K562 (cell line): ENCODE results near the gene STK36. TPM values are rescaled to one million over a fixed set of nuclear protein-coding genes. Genes with fewer than 3 reads are reported as not detected.

Experiments used
- BCL6 ChIP-seq: fragments of 250-450 bp; sonication (Bioruptor Pico); IDR thresholded peaks from 2 replicates; pipeline ENCODE4 v1.4.0; 2020
- ETV6 ChIP-seq, 3 experiments: fragments of 150-350 bp in 1 of 3; sonication (generic) in 1 of 3; formaldehyde crosslinking in 1 of 3; IDR thresholded peaks; 2 replicates each; pipeline versions ENCODE4 v1.6.1 to v1.8.0; 2014 to 2022; ENCODE audit warnings: borderline replicate concordance in 2 of 3, low read depth in 2 of 3, antibody characterized with exemption in 1 of 3, low read length in 1 of 3, mild to moderate bottlenecking in 1 of 3, missing genetic modification reagents in 1 of 3
- GATAD2B ChIP-seq: fragments of 450-650 bp; IDR thresholded peaks from 2 replicates; pipeline ENCODE4 v1.6.1; 2017; ENCODE audit warnings: mild to moderate bottlenecking, borderline replicate concordance
- JUND ChIP-seq, 2 experiments: IDR thresholded peaks; 2 replicates in 1 of 2; 3 replicates in 1 of 2; pipeline ENCODE4 v1.6.1; 2011; ENCODE audit warnings: borderline replicate concordance in 2 of 2, low read depth in 2 of 2, low read length in 2 of 2, improper control_type of control experiment in 1 of 2, missing biosample characterization in 1 of 2, missing genetic modification characterization in 1 of 2, missing genetic modification reagents in 1 of 2
- MAFF ChIP-seq: IDR thresholded peaks from 2 replicates; pipeline ENCODE4 v1.6.1; 2012; ENCODE audit warnings: low read length, improper control_type of control experiment
- MEIS2 ChIP-seq: fragments of 450-650 bp; IDR thresholded peaks from 2 replicates; pipeline ENCODE4 v1.6.1; 2014; ENCODE audit warnings: mild to moderate bottlenecking; ENCODE audit not compliant: partially characterized antibody
- PHF20 ChIP-seq: fragments of 450-650 bp; IDR thresholded peaks from 2 replicates; pipeline ENCODE4 v1.6.1; 2018; ENCODE audit not compliant: partially characterized antibody
- POLR2B ChIP-seq: fragments of 450-650 bp; IDR thresholded peaks from 2 replicates; pipeline ENCODE4 v1.6.1; 2018; ENCODE audit warnings: low read depth; ENCODE audit not compliant: partially characterized antibody
- RBM39 ChIP-seq: fragments of 200-400 bp; formaldehyde crosslinking; optimal IDR thresholded peaks from 2 replicates; pipeline ENCODE3; 2018; ENCODE audit warnings: low read depth, low read length
- SNIP1 ChIP-seq: fragments of 450-650 bp; IDR thresholded peaks from 2 replicates; pipeline ENCODE4 v1.7.1; 2017; ENCODE audit warnings: low read depth, mild to moderate bottlenecking
- TFAM ChIP-seq: fragments of 250-450 bp; sonication (Bioruptor Pico); conservative IDR thresholded peaks from 2 replicates; pipeline ENCODE4 v1.5.0; 2021; ENCODE audit warnings: mild to moderate bottlenecking, moderate library complexity
- ZBED1 ChIP-seq: IDR thresholded peaks from 2 replicates; pipeline ENCODE4 v1.6.1; 2014
- ZNF23 ChIP-seq: fragments of 250-450 bp; sonication (Bioruptor Pico); IDR thresholded peaks from 2 replicates; pipeline ENCODE4 v1.4.0; 2020; ENCODE audit warnings: mild to moderate bottlenecking
- ZNF282 ChIP-seq: sonication (generic); formaldehyde crosslinking; IDR thresholded peaks from 2 replicates; pipeline ENCODE4 v1.8.1; 2023; ENCODE audit warnings: missing genetic modification reagents
- polyA plus RNA-seq, 8 experiments: library from polyadenylated mRNA; depleted of rRNA in 4 of 8; stranded (reverse) in 5 of 8; unstranded in 3 of 8; fragments of >200 nt; fragmentation: Nextera tagmentation in 2 of 8; fragmentation: Illumina TruSeq in 1 of 8; extraction: Ambion mirVana in 2 of 8; extraction: Trizol in 1 of 8; gene quantifications; 2 replicates each; pipeline versions ENCODE4 v1.2.1 to v1.2.3, GENCODE V29; 2011 to 2014; ENCODE audit warnings: inconsistent platforms in 1 of 8, missing spikeins in 1 of 8
- total RNA-seq, 7 experiments: library from RNA; depleted of rRNA in 6 of 7; stranded (reverse); fragments of >200 nt in 6 of 7; fragmentation: Illumina TruSeq in 2 of 7; extraction: Trizol in 2 of 7; gene quantifications; 2 replicates each; pipeline versions ENCODE4 v1.2.1 to v1.2.3, GENCODE V29; 2011 to 2021; ENCODE audit warnings: low replicate concordance in 1 of 7
- TF ChIP-seq, protein P1 (sequence below): sonication (generic); formaldehyde crosslinking; IDR thresholded peaks from 2 replicates; pipeline ENCODE4 v1.8.0; 2023; ENCODE audit warnings: mild to moderate bottlenecking, missing genetic modification reagents
- TF ChIP-seq, protein P2 (sequence below): fragments of 200-800 bp; sonication (Bioruptor generic); IDR thresholded peaks from 2 replicates; pipeline ENCODE4 v1.6.1; 2016; ENCODE audit warnings: missing genetic modification characterization, missing compliant biosample characterization
- TF ChIP-seq, protein P3 (sequence below): fragments of 250-450 bp; sonication (Bioruptor Pico); IDR thresholded peaks from 2 replicates; pipeline ENCODE4 v1.8.0; 2022; ENCODE audit warnings: inconsistent platforms

STK36 gene
- total and polyA plus RNA-seq, 9 of the 15 experiments (the other 6 are each of a cell fraction or from before 2014, with no cell fraction given): 3.5 to 12.4 (median 6.7) TPM

DNA sequence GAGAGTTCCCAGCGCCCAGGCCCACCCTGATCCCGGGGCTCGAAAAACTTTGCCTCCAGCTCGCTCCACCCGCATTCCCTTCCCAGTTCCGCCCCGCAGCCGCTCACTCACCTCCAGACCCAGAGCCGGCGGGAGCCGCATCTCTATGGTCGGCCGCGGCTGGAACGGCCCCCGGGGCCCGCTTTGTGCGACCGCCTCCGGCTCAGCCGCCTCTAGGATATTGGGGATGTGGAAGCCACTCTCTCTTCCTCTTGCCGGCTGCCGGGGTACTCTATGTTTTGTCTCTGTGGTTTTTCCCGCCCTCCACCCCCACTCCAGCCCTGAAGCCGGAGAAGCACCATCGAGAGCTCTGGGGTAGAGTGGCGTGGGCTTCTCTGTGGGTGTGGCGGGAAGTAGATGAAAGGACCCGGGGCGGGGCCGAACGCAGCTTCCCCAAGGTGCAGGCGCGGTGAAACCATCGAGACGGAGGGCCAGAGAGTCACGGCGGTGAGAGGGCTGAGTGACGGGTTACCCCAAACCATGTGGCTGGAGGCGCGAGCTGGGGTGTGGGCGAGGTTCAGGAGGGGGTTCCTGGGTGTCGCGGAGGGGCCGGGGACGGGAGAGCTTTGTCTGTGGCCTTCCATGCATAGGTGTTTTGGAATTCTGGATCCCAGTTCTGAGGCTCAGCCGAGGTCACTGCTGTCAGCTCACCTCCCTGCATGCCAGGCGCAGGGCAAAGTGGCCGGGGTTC is 12.5 kb upstream of the STK36 start, which contains the start of the genes BCS1L and ZNF142 (continued):
- TF ChIP-seq, protein P1, sequence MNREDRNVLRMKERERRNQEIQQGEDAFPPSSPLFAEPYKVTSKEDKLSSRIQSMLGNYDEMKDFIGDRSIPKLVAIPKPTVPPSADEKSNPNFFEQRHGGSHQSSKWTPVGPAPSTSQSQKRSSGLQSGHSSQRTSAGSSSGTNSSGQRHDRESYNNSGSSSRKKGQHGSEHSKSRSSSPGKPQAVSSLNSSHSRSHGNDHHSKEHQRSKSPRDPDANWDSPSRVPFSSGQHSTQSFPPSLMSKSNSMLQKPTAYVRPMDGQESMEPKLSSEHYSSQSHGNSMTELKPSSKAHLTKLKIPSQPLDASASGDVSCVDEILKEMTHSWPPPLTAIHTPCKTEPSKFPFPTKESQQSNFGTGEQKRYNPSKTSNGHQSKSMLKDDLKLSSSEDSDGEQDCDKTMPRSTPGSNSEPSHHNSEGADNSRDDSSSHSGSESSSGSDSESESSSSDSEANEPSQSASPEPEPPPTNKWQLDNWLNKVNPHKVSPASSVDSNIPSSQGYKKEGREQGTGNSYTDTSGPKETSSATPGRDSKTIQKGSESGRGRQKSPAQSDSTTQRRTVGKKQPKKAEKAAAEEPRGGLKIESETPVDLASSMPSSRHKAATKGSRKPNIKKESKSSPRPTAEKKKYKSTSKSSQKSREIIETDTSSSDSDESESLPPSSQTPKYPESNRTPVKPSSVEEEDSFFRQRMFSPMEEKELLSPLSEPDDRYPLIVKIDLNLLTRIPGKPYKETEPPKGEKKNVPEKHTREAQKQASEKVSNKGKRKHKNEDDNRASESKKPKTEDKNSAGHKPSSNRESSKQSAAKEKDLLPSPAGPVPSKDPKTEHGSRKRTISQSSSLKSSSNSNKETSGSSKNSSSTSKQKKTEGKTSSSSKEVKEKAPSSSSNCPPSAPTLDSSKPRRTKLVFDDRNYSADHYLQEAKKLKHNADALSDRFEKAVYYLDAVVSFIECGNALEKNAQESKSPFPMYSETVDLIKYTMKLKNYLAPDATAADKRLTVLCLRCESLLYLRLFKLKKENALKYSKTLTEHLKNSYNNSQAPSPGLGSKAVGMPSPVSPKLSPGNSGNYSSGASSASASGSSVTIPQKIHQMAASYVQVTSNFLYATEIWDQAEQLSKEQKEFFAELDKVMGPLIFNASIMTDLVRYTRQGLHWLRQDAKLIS (CRISPR knock-in tag): no peak
- TF ChIP-seq RBM39 (no peak), MAFF (no peak), BCL6 (CRISPR knock-in tag) (no peak), GATAD2B (no peak), ZBED1 (no peak), TFAM (CRISPR knock-in tag) (no peak), POLR2B (peak; percentile 38), MEIS2 (peak; percentile 73), ZNF23 (CRISPR knock-in tag) (no peak), PHF20 (peak; percentile 32), ZNF282 (no peak), SNIP1 (peak; percentile 90), ETV6 (IDR thresholded peaks at IDR 0.05; ENCODE audit: borderline replicate concordance in 1 of 2, low read depth in 2 of 2, low read length in 1 of 2) (peak in 1 of 2 experiments; percentile 62; a peak in 1 of 4 replicates), ETV6 (CRISPR knock-in tag; IDR thresholded peaks at IDR 0.05; ENCODE audit: borderline replicate concordance) (no peak), JUND (IDR thresholded peaks at IDR 0.05; ENCODE audit: borderline replicate concordance, low read depth, low read length) (peak; percentile 14; the same call in 1 of the 2 replicates), JUND (tag; IDR thresholded peaks at IDR 0.05; ENCODE audit: borderline replicate concordance, low read depth, low read length) (no peak; the same call in 2 of the 3 replicates)
- TF ChIP-seq, protein P2, sequence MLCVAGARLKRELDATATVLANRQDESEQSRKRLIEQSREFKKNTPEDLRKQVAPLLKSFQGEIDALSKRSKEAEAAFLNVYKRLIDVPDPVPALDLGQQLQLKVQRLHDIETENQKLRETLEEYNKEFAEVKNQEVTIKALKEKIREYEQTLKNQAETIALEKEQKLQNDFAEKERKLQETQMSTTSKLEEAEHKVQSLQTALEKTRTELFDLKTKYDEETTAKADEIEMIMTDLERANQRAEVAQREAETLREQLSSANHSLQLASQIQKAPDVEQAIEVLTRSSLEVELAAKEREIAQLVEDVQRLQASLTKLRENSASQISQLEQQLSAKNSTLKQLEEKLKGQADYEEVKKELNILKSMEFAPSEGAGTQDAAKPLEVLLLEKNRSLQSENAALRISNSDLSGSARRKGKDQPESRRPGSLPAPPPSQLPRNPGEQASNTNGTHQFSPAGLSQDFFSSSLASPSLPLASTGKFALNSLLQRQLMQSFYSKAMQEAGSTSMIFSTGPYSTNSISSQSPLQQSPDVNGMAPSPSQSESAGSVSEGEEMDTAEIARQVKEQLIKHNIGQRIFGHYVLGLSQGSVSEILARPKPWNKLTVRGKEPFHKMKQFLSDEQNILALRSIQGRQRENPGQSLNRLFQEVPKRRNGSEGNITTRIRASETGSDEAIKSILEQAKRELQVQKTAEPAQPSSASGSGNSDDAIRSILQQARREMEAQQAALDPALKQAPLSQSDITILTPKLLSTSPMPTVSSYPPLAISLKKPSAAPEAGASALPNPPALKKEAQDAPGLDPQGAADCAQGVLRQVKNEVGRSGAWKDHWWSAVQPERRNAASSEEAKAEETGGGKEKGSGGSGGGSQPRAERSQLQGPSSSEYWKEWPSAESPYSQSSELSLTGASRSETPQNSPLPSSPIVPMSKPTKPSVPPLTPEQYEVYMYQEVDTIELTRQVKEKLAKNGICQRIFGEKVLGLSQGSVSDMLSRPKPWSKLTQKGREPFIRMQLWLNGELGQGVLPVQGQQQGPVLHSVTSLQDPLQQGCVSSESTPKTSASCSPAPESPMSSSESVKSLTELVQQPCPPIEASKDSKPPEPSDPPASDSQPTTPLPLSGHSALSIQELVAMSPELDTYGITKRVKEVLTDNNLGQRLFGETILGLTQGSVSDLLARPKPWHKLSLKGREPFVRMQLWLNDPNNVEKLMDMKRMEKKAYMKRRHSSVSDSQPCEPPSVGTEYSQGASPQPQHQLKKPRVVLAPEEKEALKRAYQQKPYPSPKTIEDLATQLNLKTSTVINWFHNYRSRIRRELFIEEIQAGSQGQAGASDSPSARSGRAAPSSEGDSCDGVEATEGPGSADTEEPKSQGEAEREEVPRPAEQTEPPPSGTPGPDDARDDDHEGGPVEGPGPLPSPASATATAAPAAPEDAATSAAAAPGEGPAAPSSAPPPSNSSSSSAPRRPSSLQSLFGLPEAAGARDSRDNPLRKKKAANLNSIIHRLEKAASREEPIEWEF: no peak
- TF ChIP-seq, protein P3, sequence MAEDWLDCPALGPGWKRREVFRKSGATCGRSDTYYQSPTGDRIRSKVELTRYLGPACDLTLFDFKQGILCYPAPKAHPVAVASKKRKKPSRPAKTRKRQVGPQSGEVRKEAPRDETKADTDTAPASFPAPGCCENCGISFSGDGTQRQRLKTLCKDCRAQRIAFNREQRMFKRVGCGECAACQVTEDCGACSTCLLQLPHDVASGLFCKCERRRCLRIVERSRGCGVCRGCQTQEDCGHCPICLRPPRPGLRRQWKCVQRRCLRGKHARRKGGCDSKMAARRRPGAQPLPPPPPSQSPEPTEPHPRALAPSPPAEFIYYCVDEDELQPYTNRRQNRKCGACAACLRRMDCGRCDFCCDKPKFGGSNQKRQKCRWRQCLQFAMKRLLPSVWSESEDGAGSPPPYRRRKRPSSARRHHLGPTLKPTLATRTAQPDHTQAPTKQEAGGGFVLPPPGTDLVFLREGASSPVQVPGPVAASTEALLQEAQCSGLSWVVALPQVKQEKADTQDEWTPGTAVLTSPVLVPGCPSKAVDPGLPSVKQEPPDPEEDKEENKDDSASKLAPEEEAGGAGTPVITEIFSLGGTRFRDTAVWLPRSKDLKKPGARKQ (CRISPR knock-in tag): no peak
